ENCODE results near the gene NFIC.

DNA sequence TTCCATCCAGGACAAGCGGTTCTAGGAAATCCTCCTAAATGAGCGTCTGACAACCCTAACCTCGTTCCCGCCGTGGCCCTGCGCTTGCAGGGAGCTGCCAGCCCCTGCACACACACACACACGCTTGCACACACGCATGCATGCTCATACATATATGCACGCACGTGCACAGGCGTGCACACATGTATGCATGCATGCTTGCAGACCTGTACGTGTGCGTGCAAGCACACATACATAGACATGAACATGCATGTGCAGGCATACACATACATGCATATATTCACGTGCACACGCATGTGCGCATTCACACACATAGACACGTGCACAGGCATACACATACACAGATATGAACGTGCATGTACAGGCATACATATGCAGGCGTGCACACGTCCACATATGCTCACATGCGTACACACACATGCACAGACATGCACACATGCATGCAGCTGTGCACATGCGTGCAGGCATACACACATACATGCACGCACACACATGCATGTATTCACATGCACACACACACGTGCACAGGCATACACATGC is 78.4 kb downstream of the NFIC start:
- TF ChIP-seq, protein P1, sequence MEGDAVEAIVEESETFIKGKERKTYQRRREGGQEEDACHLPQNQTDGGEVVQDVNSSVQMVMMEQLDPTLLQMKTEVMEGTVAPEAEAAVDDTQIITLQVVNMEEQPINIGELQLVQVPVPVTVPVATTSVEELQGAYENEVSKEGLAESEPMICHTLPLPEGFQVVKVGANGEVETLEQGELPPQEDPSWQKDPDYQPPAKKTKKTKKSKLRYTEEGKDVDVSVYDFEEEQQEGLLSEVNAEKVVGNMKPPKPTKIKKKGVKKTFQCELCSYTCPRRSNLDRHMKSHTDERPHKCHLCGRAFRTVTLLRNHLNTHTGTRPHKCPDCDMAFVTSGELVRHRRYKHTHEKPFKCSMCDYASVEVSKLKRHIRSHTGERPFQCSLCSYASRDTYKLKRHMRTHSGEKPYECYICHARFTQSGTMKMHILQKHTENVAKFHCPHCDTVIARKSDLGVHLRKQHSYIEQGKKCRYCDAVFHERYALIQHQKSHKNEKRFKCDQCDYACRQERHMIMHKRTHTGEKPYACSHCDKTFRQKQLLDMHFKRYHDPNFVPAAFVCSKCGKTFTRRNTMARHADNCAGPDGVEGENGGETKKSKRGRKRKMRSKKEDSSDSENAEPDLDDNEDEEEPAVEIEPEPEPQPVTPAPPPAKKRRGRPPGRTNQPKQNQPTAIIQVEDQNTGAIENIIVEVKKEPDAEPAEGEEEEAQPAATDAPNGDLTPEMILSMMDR (IDR thresholded peaks at IDR 0.05; ENCODE audit: borderline replicate concordance, extremely low read depth, low read length, poor library complexity, severe bottlenecking) = no peak
- no peak for TF ChIP-seq EZH2 (IDR thresholded peaks at IDR 0.05; ENCODE audit: borderline replicate concordance, low read depth, low read length, severe bottlenecking)

Data from DND-41 (cell line).